ENCODE measurements around the gene DOCK7. TPM values are rescaled to one million over a fixed set of nuclear protein-coding genes. Genes with fewer than 3 reads are reported as not detected.
"Not testable (repeated sequence)": the region's sequence is repeated elsewhere in the genome, so short reads cannot be mapped to it uniquely, and the experiment has no call there.

DOCK7 gene
- total RNA-seq, 1 donor from 2014 or later, result 20.8 TPM

GRCh38 chr1:62689524-62689923 lies 1.3 kb upstream of the DOCK7 start:
- no peaks in the 10 kb centered on the region for H3K36me3 ChIP-seq (ENCODE audit: control insufficient read depth, insufficient read depth, low read length)
- TF ChIP-seq CTCF (IDR thresholded peaks at IDR 0.05; ENCODE audit: insufficient read depth, low read length, severe bottlenecking), result no peak
- FAIRE-seq (no peak), DNase-seq (ENCODE audit: low read depth) (peak; percentile 88)
- no peaks in the 10 kb centered on the region for H3K27me3 ChIP-seq (ENCODE audit: control insufficient read depth, insufficient read depth, low read length)
- no peak overlapping the region for H3K4me3 ChIP-seq (ENCODE audit: low read depth, low read length)

GRCh38 chr1:62688687-62689085 lies 500 bp upstream of the DOCK7 start:
- TF ChIP-seq CTCF (IDR thresholded peaks at IDR 0.05; ENCODE audit: insufficient read depth, low read length, severe bottlenecking), result no peak
- peak; percentile 43 for DNase-seq (ENCODE audit: low read depth)
- no peak for FAIRE-seq
- H3K4me3 ChIP-seq (ENCODE audit: low read depth, low read length), result peak overlapping the region; percentile 71
- H3K36me3 ChIP-seq (ENCODE audit: control insufficient read depth, insufficient read depth, low read length), result no peaks in the 10 kb centered on the region
- H3K27me3 ChIP-seq (ENCODE audit: control insufficient read depth, insufficient read depth, low read length), result no peaks in the 10 kb centered on the region

GRCh38 chr1:62687421-62687902 lies 724 bp downstream of the DOCK7 start:
- DNase-seq (ENCODE audit: low read depth), result peak; percentile 34
- no peaks in the 10 kb centered on the region for H3K27me3 ChIP-seq (ENCODE audit: control insufficient read depth, insufficient read depth, low read length)
- FAIRE-seq, result no peak
- no peak for TF ChIP-seq CTCF (IDR thresholded peaks at IDR 0.05; ENCODE audit: insufficient read depth, low read length, severe bottlenecking)
- H3K36me3 ChIP-seq (ENCODE audit: control insufficient read depth, insufficient read depth, low read length), result no peaks in the 10 kb centered on the region
- H3K4me3 ChIP-seq (ENCODE audit: low read depth, low read length), result peak overlapping the region; percentile 71

GRCh38 chr1:62686822-62687221 lies 1.4 kb downstream of the DOCK7 start:
- H3K36me3 ChIP-seq (ENCODE audit: control insufficient read depth, insufficient read depth, low read length), result no peaks in the 10 kb centered on the region
- no peak for DNase-seq (ENCODE audit: low read depth)
- H3K27me3 ChIP-seq (ENCODE audit: control insufficient read depth, insufficient read depth, low read length), result no peaks in the 10 kb centered on the region
- no peak for FAIRE-seq
- no peak for TF ChIP-seq CTCF (IDR thresholded peaks at IDR 0.05; ENCODE audit: insufficient read depth, low read length, severe bottlenecking)
- H3K4me3 ChIP-seq (ENCODE audit: low read depth, low read length), result no peak overlapping the region

DNA sequence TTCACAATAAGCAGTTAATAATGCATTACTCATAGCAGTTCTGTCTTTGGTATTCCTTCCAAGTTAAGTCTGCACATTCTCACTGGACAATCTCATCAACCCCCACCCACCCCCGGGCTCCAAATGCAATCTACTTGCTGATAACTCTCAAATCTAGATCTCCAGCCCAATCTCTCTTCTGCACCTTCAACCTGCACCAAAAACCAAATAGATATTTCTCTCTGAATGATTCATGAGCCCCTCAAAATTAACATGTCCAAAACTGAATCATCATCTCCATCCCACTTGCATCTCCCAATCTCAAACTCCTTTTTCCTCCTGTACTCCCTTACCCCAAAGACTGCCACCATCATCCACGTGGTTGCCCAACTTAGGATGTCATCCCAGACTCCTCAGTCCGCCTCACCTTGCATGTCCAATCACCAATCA lies 2.7 kb downstream of the DOCK7 start:
- no peak overlapping the region for H3K4me3 ChIP-seq (ENCODE audit: low read depth, low read length)
- FAIRE-seq (no peak), DNase-seq (ENCODE audit: low read depth) (peak; percentile 58)
- H3K36me3 ChIP-seq (ENCODE audit: control insufficient read depth, insufficient read depth, low read length), result no peaks in the 10 kb centered on the region
- H3K27me3 ChIP-seq (ENCODE audit: control insufficient read depth, insufficient read depth, low read length), result no peaks in the 10 kb centered on the region
- TF ChIP-seq CTCF (IDR thresholded peaks at IDR 0.05; ENCODE audit: insufficient read depth, low read length, severe bottlenecking), result no peak

GRCh38 chr1:62682531-62682930 lies 5.7 kb downstream of the DOCK7 start:
- TF ChIP-seq CTCF (IDR thresholded peaks at IDR 0.05; ENCODE audit: insufficient read depth, low read length, severe bottlenecking), result no peak
- H3K36me3 ChIP-seq (ENCODE audit: control insufficient read depth, insufficient read depth, low read length), result no peaks in the 10 kb centered on the region
- no peaks in the 10 kb centered on the region for H3K27me3 ChIP-seq (ENCODE audit: control insufficient read depth, insufficient read depth, low read length)
- no peak overlapping the region for H3K4me3 ChIP-seq (ENCODE audit: low read depth, low read length)
- DNase-seq (ENCODE audit: low read depth) (peak; percentile 33), FAIRE-seq (no peak)

DNA sequence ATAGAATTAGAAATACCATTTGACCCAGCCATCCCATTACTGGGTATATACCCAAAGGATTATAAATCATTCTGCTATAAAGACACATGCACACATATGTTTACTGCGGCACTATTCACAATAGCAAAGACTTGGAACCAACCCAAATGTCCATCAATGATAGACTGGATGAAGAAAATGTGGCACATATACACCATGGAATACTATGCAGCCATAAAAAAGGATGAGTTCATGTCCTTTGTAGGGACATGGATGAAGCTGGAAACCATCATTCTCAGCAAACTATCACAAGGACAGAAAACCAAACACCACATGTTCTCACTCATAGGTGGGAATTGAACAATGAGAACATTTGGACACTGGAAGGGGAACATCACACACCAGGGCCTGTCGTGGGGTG lies 7.2 kb downstream of the DOCK7 start:
- H3K4me3 ChIP-seq (ENCODE audit: low read depth, low read length); FAIRE-seq; H3K36me3 ChIP-seq (ENCODE audit: control insufficient read depth, insufficient read depth, low read length); H3K27me3 ChIP-seq (ENCODE audit: control insufficient read depth, insufficient read depth, low read length); DNase-seq (ENCODE audit: low read depth): not testable (repeated sequence)

DNA sequence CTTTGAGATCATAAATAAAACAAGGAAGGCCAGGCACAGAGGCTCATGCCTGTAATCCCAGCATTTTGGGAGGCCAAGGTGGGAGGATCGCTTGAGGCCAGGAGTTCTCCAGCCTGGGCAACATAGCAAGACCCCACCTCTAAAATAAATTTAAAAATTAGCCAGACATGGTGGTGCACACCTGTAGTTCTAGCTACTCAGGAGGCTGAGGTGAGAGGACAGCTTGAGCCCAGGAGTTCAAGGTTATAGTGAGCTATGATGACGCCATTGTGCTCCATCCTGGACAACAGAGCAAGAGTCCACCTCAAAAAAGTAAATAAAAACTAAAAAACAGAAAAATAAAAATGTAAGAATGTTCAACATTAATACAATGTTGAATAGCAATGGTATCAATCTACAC lies 10.4 kb downstream of the DOCK7 start:
- not testable (repeated sequence) for H3K4me3 ChIP-seq (ENCODE audit: low read depth, low read length); H3K27me3 ChIP-seq (ENCODE audit: control insufficient read depth, insufficient read depth, low read length); FAIRE-seq; DNase-seq (ENCODE audit: low read depth); H3K36me3 ChIP-seq (ENCODE audit: control insufficient read depth, insufficient read depth, low read length)
